ENCODE measurements around the gene CDC42SE2.

Gene CDC42SE2

DNA sequence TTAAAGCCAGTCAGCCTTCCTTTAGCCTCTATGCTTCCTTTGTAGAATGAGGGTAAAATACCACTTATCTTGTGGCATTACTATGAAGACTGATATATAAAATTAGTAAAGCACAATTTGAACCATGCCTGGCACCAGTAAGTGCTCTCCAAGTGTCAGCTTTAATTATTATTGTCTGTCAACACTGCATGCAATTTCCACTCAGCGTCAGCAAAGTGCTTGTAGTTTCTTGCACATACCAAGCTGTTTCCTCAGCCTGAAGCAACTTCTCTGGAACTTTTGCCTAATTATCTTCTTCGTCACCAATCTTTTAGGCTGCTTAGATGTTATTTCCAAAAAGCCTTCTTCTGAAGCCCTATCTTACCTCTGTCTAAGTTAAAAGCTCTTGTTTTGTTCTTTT lies 177.3 kb downstream of the CDC42SE2 start:
- DNase-seq (ENCODE audit: low spot score), result no peak

Measured in hematopoietic multipotent progenitor cell treated with erythropoietin and hydrocortisone succinate and interleukin-3 and kit ligand, for 17 days (in vitro differentiated cells).